ENCODE measurements around the gene ANKRD26. TPM values are rescaled to one million over a fixed set of nuclear protein-coding genes. Genes with fewer than 3 reads are reported as not detected.

ANKRD26 gene
- total RNA-seq, 3 donors from 2014 or later (not counting 1 experiment from before 2014, with no cell fraction given) = 7.0 to 10.8 (median 9.2) TPM

GRCh38 chr10:27143686-27144085, 43.4 kb upstream of the ANKRD26 start:
- WGBS (ENCODE audit: insufficient coverage) = 100% methylated on average over 1 of the region's 1 CpG

GRCh38 chr10:27138277-27138676, 38.0 kb upstream of the ANKRD26 start:
- TF ChIP-seq CTCF (IDR thresholded peaks at IDR 0.05) = no peak
- 100% methylated on average over 1 of the region's 3 CpGs for WGBS (ENCODE audit: insufficient coverage)
- Histone ChIP-seq H3K9me3 (ENCODE audit: control insufficient read depth, insufficient read depth, low read length) (no peaks in the 10 kb centered on the region), H3K4me3 (ENCODE audit: low read length) (no peak overlapping the region), H3K36me3 (ENCODE audit: control insufficient read depth, insufficient read depth, low read length) (peaks cover 50% of the 10 kb centered on the region), H3K27ac (ENCODE audit: low read length) (no peak overlapping the region), H3K27me3 (ENCODE audit: control insufficient read depth, insufficient read depth, low read length) (no peaks in the 10 kb centered on the region), H3K4me1 (ENCODE audit: control insufficient read depth, insufficient read depth, low read length) (no peaks in the 10 kb centered on the region)
- Mint-ChIP-seq H3K36me3 (peaks cover 2% of the 10 kb centered on the region), H3K4me1 (no peaks in the 10 kb centered on the region), H3K9me3 (no peaks in the 10 kb centered on the region), H3K4me3 (no peak overlapping the region), H3K27me3 (ENCODE audit: low read depth in 2 of 2) (no peaks in the 10 kb centered on the region), H3K27ac (no peak overlapping the region)
- ATAC-seq (no peak), DNase-seq (no peak)
- intact Hi-C loops (cut with micrococcal nuclease) = no loop called here

More at GRCh38 chr10:27143686-27144085, 43.4 kb upstream of the ANKRD26 start:
- no peaks in the 10 kb centered on the region for H3K36me3 Mint-ChIP-seq
- Histone ChIP-seq H3K4me1 (ENCODE audit: control insufficient read depth, insufficient read depth, low read length) (no peaks in the 10 kb centered on the region), H3K4me3 (ENCODE audit: low read length) (no peak overlapping the region), H3K27me3 (ENCODE audit: control insufficient read depth, insufficient read depth, low read length) (no peaks in the 10 kb centered on the region), H3K27ac (ENCODE audit: low read length) (no peak overlapping the region), H3K9me3 (ENCODE audit: control insufficient read depth, insufficient read depth, low read length) (no peaks in the 10 kb centered on the region), H3K36me3 (ENCODE audit: control insufficient read depth, insufficient read depth, low read length) (peaks cover 65% of the 10 kb centered on the region)
- DNase-seq (no peak), ATAC-seq (no peak)
- H3K27ac Mint-ChIP-seq = peak overlapping the region; percentile 9 to 74
- H3K4me1 Mint-ChIP-seq = peaks cover 0 to 14% of the 10 kb centered on the region in 2 donors
- no peaks in the 10 kb centered on the region for H3K9me3 Mint-ChIP-seq
- no peaks in the 10 kb centered on the region for H3K27me3 Mint-ChIP-seq (ENCODE audit: low read depth in 2 of 2)
- no peak overlapping the region for H3K4me3 Mint-ChIP-seq
- no peak for TF ChIP-seq CTCF (IDR thresholded peaks at IDR 0.05)
- intact Hi-C loops (cut with micrococcal nuclease) = no loop called here

GRCh38 chr10:27134371-27134770, 34.1 kb upstream of the ANKRD26 start:
- no peak for ATAC-seq
- H3K4me3 Mint-ChIP-seq = no peak overlapping the region
- intact Hi-C loops (cut with micrococcal nuclease) = no loop called here
- H3K9me3 Mint-ChIP-seq = no peaks in the 10 kb centered on the region
- peak overlapping the region in 1 of 2 donors; percentile 39 for H3K27ac Mint-ChIP-seq
- H3K9me3 ChIP-seq (ENCODE audit: control insufficient read depth, insufficient read depth, low read length) = no peaks in the 10 kb centered on the region
- H3K36me3 ChIP-seq (ENCODE audit: control insufficient read depth, insufficient read depth, low read length) = peaks cover 66% of the 10 kb centered on the region
- DNase-seq = no peak
- no peak overlapping the region for H3K27ac ChIP-seq (ENCODE audit: low read length)
- WGBS (ENCODE audit: insufficient coverage) = 90% methylated on average over 2 of the region's 3 CpGs
- peaks cover 0 to 11% of the 10 kb centered on the region in 2 donors for H3K4me1 Mint-ChIP-seq
- H3K4me3 ChIP-seq (ENCODE audit: low read length) = no peak overlapping the region
- no peaks in the 10 kb centered on the region for H3K27me3 Mint-ChIP-seq (ENCODE audit: low read depth in 2 of 2)
- H3K27me3 ChIP-seq (ENCODE audit: control insufficient read depth, insufficient read depth, low read length) = no peaks in the 10 kb centered on the region
- H3K4me1 ChIP-seq (ENCODE audit: control insufficient read depth, insufficient read depth, low read length) = no peaks in the 10 kb centered on the region
- no peak for TF ChIP-seq CTCF (IDR thresholded peaks at IDR 0.05)
- H3K36me3 Mint-ChIP-seq = peaks cover 14% of the 10 kb centered on the region

- Mint-ChIP-seq H3K9me3 (peaks cover 0 to 2% of the 10 kb centered on the region in 2 donors), H3K36me3 (no peaks in the 10 kb centered on the region), H3K4me3 (no peak overlapping the region), H3K4me1 (peaks cover 8 to 10% of the 10 kb centered on the region in 2 donors), H3K27me3 (ENCODE audit: low read depth in 2 of 2) (no peaks in the 10 kb centered on the region), H3K27ac (no peak overlapping the region)
- no peaks in the 10 kb centered on the region for H3K9me3 ChIP-seq (ENCODE audit: control insufficient read depth, insufficient read depth, low read length)
- no peak for TF ChIP-seq CTCF (IDR thresholded peaks at IDR 0.05)
- H3K4me3 ChIP-seq (ENCODE audit: low read length) = no peak overlapping the region
- H3K27me3 ChIP-seq (ENCODE audit: control insufficient read depth, insufficient read depth, low read length) = no peaks in the 10 kb centered on the region
- WGBS (ENCODE audit: insufficient coverage) = 96% methylated on average over 2 of the region's 3 CpGs
- peaks cover 28% of the 10 kb centered on the region for H3K36me3 ChIP-seq (ENCODE audit: control insufficient read depth, insufficient read depth, low read length)
- peaks cover 7% of the 10 kb centered on the region for H3K4me1 ChIP-seq (ENCODE audit: control insufficient read depth, insufficient read depth, low read length)
- ATAC-seq (no peak), DNase-seq (no peak)
- intact Hi-C loops (cut with micrococcal nuclease) = no loop called here
- no peak overlapping the region for H3K27ac ChIP-seq (ENCODE audit: low read length)
Observed at GRCh38 chr10:27108165-27108564, 7.9 kb upstream of the ANKRD26 start.

Measured in natural killer cell (primary cell).